Measurements from ENCODE around the gene SLC2A9. TPM values are rescaled to one million over a fixed set of nuclear protein-coding genes. Genes with fewer than 3 reads are reported as not detected.

The SLC2A9 gene
- total RNA-seq, 1 donor from 2014 or later = 0.54 TPM

DNA sequence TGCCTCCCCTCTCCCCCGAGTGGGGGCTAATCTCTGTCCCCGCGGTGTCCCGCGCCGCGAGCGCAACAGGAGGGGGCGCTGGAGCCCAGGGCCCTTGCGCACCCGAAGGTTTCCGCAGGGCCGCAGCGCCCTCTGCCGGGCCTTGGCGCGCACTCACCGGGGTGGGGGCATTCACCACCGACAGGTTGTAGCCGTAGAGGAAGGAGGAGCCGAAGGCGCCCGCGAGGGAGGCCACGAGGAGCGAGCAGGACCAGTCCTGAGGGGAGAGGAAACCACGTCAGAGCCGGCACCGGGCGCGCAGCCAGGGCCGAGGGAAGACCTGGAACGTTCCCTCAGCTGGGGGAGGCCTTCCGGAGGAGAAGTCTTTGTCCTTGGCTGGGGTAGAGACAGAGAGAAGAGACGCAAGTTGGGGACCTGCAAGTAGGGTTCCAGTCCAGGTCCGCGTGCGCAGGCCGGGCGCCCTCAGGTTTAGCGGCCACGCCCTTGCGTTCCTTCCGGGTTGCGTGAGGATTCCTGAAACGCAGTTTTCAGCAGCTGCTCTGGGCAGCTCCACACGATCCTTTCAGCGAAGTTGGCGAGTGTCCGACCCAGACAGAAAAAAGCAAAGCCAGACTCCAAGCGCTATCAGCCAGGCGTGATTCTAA is 2.4 kb downstream of the SLC2A9 start:
- Histone ChIP-seq H3K36me3 (ENCODE audit: insufficient read depth, low read length) (no peaks in the 10 kb centered on the region), H3K27me3 (ENCODE audit: insufficient read depth, low read length) (no peaks in the 10 kb centered on the region), H4K20me1 (ENCODE audit: insufficient read depth, low read length) (no peaks in the 10 kb centered on the region), H3K4me2 (ENCODE audit: low read length) (peak overlapping the region; percentile 86), H3K4me1 (ENCODE audit: insufficient read depth, low read length) (peaks cover 6% of the 10 kb centered on the region), H3K9me3 (ENCODE audit: insufficient read depth, low read depth, low read length) (no peaks in the 10 kb centered on the region), H2AFZ (ENCODE audit: low read depth, low read length) (peak overlapping the region; percentile 98), H3K4me3 (ENCODE audit: insufficient read depth, low read depth, low read length) (peak overlapping the region; percentile 50), H3K79me2 (ENCODE audit: insufficient read depth, low read length) (no peaks in the 10 kb centered on the region), H3K9ac (ENCODE audit: low read length) (peak overlapping the region; percentile 76), H3K27ac (ENCODE audit: low read depth, low read length) (peak overlapping the region; percentile 64)
- Mint-ChIP-seq H3K9me3 (ENCODE audit: unreplicated experiment) (no peaks in the 10 kb centered on the region), H3K36me3 (ENCODE audit: low read depth, unreplicated experiment) (no peaks in the 10 kb centered on the region), H3K4me3 (ENCODE audit: unreplicated experiment) (peak overlapping the region; percentile 76), H3K27ac (ENCODE audit: unreplicated experiment) (no peak overlapping the region), H3K27me3 (ENCODE audit: low read depth, unreplicated experiment) (peaks cover 15% of the 10 kb centered on the region), H3K4me1 (ENCODE audit: low read depth, unreplicated experiment) (peaks cover 16% of the 10 kb centered on the region)
- DNase-seq (ENCODE audit: low read depth) (peak; percentile 92), FAIRE-seq (no peak)
- TF ChIP-seq EZH2 (IDR thresholded peaks at IDR 0.05; ENCODE audit: insufficient read depth, low read length) = no peak
- TF ChIP-seq, protein P1, sequence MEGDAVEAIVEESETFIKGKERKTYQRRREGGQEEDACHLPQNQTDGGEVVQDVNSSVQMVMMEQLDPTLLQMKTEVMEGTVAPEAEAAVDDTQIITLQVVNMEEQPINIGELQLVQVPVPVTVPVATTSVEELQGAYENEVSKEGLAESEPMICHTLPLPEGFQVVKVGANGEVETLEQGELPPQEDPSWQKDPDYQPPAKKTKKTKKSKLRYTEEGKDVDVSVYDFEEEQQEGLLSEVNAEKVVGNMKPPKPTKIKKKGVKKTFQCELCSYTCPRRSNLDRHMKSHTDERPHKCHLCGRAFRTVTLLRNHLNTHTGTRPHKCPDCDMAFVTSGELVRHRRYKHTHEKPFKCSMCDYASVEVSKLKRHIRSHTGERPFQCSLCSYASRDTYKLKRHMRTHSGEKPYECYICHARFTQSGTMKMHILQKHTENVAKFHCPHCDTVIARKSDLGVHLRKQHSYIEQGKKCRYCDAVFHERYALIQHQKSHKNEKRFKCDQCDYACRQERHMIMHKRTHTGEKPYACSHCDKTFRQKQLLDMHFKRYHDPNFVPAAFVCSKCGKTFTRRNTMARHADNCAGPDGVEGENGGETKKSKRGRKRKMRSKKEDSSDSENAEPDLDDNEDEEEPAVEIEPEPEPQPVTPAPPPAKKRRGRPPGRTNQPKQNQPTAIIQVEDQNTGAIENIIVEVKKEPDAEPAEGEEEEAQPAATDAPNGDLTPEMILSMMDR (IDR thresholded peaks at IDR 0.05; ENCODE audit: insufficient read depth, low read depth, low read length) = peak; percentile 67

DNA sequence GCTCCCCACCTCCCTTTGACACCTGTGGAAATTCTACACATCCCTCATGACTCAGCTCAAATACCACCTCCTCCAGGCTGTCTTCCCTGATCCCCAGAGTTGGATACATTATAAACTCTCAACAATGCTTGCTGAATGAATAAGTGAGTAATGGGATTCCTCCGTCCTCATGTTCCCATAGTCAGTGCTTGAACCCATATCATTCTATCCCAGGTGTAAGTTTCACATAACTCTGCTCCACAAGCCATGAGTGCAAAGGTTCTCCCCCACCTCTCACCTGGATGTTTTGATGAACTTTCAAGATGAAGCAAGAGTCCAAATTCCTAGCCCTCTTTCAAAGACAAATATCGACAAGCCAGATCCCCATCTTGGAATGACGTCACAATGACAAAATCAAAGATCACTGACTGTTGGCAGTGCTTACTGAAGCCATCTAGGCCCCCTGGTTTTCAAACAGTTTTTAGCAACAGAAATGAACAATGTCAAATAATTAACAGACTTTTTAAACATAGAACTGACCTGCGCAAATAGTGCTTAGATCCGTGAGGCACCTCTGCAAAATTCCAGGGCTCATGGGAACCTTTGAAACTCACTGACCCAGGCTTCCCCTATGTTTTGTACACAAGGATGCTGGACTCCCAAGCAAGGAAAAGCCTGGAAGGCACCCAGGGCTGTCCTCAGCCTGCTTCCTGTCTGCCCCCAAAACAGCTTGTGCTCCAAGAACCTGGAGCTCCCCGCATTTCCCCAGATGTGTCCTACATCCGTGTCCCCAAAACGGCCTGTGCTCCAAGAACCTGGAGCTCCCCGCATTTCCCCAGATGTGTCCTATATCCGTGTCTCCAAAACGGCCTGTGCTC is 4.0 kb downstream of the SLC2A9 start:
- Mint-ChIP-seq H3K4me1 (ENCODE audit: low read depth, unreplicated experiment) (peaks cover 3% of the 10 kb centered on the region), H3K36me3 (ENCODE audit: low read depth, unreplicated experiment) (no peaks in the 10 kb centered on the region), H3K4me3 (ENCODE audit: unreplicated experiment) (no peak overlapping the region), H3K27ac (ENCODE audit: unreplicated experiment) (no peak overlapping the region), H3K27me3 (ENCODE audit: low read depth, unreplicated experiment) (peaks cover 20% of the 10 kb centered on the region), H3K9me3 (ENCODE audit: unreplicated experiment) (no peaks in the 10 kb centered on the region)
- no peak overlapping the region for H2AFZ ChIP-seq (ENCODE audit: low read depth, low read length)
- TF ChIP-seq EZH2 (IDR thresholded peaks at IDR 0.05; ENCODE audit: insufficient read depth, low read length) = no peak
- TF ChIP-seq, protein P1 (IDR thresholded peaks at IDR 0.05; ENCODE audit: insufficient read depth, low read depth, low read length) = no peak
- H3K36me3 ChIP-seq (ENCODE audit: insufficient read depth, low read length) = no peaks in the 10 kb centered on the region
- no peaks in the 10 kb centered on the region for H4K20me1 ChIP-seq (ENCODE audit: insufficient read depth, low read length)
- no peak overlapping the region for H3K9ac ChIP-seq (ENCODE audit: low read length)
- FAIRE-seq (no peak), DNase-seq (ENCODE audit: low read depth) (no peak)
- no peak overlapping the region for H3K4me3 ChIP-seq (ENCODE audit: insufficient read depth, low read depth, low read length)
- H3K27ac ChIP-seq (ENCODE audit: low read depth, low read length) = no peak overlapping the region
- peaks cover 5% of the 10 kb centered on the region for H3K4me1 ChIP-seq (ENCODE audit: insufficient read depth, low read length)
- no peaks in the 10 kb centered on the region for H3K79me2 ChIP-seq (ENCODE audit: insufficient read depth, low read length)
- H3K27me3 ChIP-seq (ENCODE audit: insufficient read depth, low read length) = peaks cover 3% of the 10 kb centered on the region
- H3K9me3 ChIP-seq (ENCODE audit: insufficient read depth, low read depth, low read length) = no peaks in the 10 kb centered on the region
- H3K4me2 ChIP-seq (ENCODE audit: low read length) = no peak overlapping the region

All from astrocyte (in vitro differentiated cells and primary cell).